HL-60 (cell line): Measurements from ENCODE around the gene GTF2IRD1.
"Not testable (repeated sequence)": the region's sequence is repeated elsewhere in the genome, so short reads cannot be mapped to it uniquely, and the experiment has no call there.

Experiments used
- DNase-seq, 2 experiments: peaks; one replicate each; pipeline ENCODE4 v3.0.0-alpha.2; 2010 to 2020; ENCODE audit warnings: low read depth in 1 of 2, low spot score in 1 of 2
- H3K27ac ChIP-seq: fragments of 250-450 bp; sonication (Bioruptor Pico); replicated peaks from 2 replicates; pipeline ENCODE4 v1.5.1; 2020; ENCODE audit warnings: mild to moderate bottlenecking, moderate library complexity
- H3K27me3 ChIP-seq: fragments of 250-450 bp; sonication (Bioruptor Pico); 2 replicates; pipeline ENCODE4 v1.5.1; 2021; ENCODE audit warnings: mild to moderate bottlenecking, moderate library complexity; ENCODE audit not compliant: insufficient read depth, poor library complexity, severe bottlenecking
- H3K4me3 ChIP-seq: replicated peaks from 2 replicates; pipeline ENCODE4 v1.5.1; 2011; ENCODE audit warnings: mild to moderate bottlenecking, control low read depth, low read length; ENCODE audit not compliant: insufficient read depth
- CTCF ChIP-seq: IDR thresholded peaks from one replicate; pipeline ENCODE4 v1.5.1; 2011; ENCODE audit warnings: low read length, control low read depth, inconsistent platforms; ENCODE audit not compliant: insufficient read depth
- GABPA ChIP-seq: IDR thresholded peaks from 2 replicates; pipeline ENCODE4 v1.6.1; 2012; ENCODE audit warnings: low read depth
- POLR2AphosphoS5 ChIP-seq: IDR thresholded peaks from 2 replicates; pipeline ENCODE4 v1.6.1; 2012; ENCODE audit warnings: low read depth
- REST ChIP-seq: IDR thresholded peaks from 2 replicates; pipeline ENCODE4 v1.6.1; 2012; ENCODE audit warnings: low read depth; ENCODE audit not compliant: insufficient replicate concordance
- SPI1 ChIP-seq: IDR thresholded peaks from 2 replicates; pipeline ENCODE4 v1.6.1; 2012; ENCODE audit warnings: low read depth, mild to moderate bottlenecking, borderline replicate concordance

Gene GTF2IRD1

GRCh38 chr7:74418538-74418937 is 35.2 kb upstream of the GTF2IRD1 start:
- TF ChIP-seq POLR2AphosphoS5 (no peak), CTCF (no peak), SPI1 (no peak), REST (no peak), GABPA (no peak)
- no peak overlapping the region for H3K4me3 ChIP-seq
- H3K27ac ChIP-seq, result no peak overlapping the region

GRCh38 chr7:74419232-74419631 is 34.5 kb upstream of the GTF2IRD1 start:
- not testable (repeated sequence) for DNase-seq, H3K27me3 ChIP-seq, H3K4me3 ChIP-seq, H3K27ac ChIP-seq

More at GRCh38 chr7:74418538-74418937, 35.2 kb upstream of the GTF2IRD1 start:
- H3K27me3 ChIP-seq, result no peaks in the 10 kb centered on the region
- DNase-seq, result no peak

- Histone ChIP-seq H3K27me3 (no peaks in the 10 kb centered on the region), H3K4me3 (no peak overlapping the region), H3K27ac (no peak overlapping the region)
- DNase-seq, result no peak
- TF ChIP-seq GABPA, result no peak
- no peak for TF ChIP-seq CTCF
- TF ChIP-seq REST, result no peak
- no peak for TF ChIP-seq POLR2AphosphoS5
- no peak for TF ChIP-seq SPI1
Observed at GRCh38 chr7:74420006-74420405, 33.7 kb upstream of the GTF2IRD1 start.

GRCh38 chr7:74424291-74424880 is 29.3 kb upstream of the GTF2IRD1 start:
- TF ChIP-seq POLR2AphosphoS5 (no peak), GABPA (no peak), SPI1 (no peak), CTCF (no peak), REST (no peak)
- Histone ChIP-seq H3K27me3 (no peaks in the 10 kb centered on the region), H3K4me3 (no peak overlapping the region), H3K27ac (no peak overlapping the region)
- DNase-seq, result no peak
